GM19438 (cell line): ENCODE data around the gene CD274.
A peak's percentile ranks its signal among the peaks of the same experiment; 100 is the strongest.
"Not testable (repeated sequence)": the region's sequence is repeated elsewhere in the genome, so short reads cannot be mapped to it uniquely, and the experiment has no call there.

Source experiments
- ATAC-seq: cut with Tn5 transposase; IDR thresholded peaks from one replicate; pipeline ENCODE4 v1.9.1; 2021; ENCODE audit warnings: low read depth; ENCODE audit not compliant: unreplicated experiment

The CD274 gene

GRCh38 chr9:5493679-5494511 lies 43.6 kb downstream of the CD274 start:
- ATAC-seq, result peak; percentile 89

DNA sequence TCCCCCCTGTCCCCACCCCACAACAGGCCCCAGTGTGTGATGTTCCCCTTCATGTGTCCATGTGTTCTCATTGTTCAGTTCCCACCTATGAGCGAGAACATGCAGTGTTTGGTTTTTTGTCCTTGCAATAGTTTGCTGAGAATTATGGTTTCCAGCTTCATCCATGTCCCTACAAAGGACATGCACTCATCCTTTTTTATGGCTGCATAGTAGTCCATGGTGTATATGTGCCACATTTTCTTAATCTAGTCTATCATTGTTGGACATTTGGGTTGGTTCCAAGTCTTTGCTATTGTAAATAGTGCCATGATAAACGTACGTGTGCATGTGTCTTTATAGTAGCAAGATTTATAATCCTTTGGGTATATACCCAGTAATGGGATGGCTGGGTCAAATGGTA lies 44.4 kb downstream of the CD274 start:
- not testable (repeated sequence) for ATAC-seq

- ATAC-seq, result no peak
Observed at GRCh38 chr9:5499157-5499556, 48.8 kb downstream of the CD274 start.

DNA sequence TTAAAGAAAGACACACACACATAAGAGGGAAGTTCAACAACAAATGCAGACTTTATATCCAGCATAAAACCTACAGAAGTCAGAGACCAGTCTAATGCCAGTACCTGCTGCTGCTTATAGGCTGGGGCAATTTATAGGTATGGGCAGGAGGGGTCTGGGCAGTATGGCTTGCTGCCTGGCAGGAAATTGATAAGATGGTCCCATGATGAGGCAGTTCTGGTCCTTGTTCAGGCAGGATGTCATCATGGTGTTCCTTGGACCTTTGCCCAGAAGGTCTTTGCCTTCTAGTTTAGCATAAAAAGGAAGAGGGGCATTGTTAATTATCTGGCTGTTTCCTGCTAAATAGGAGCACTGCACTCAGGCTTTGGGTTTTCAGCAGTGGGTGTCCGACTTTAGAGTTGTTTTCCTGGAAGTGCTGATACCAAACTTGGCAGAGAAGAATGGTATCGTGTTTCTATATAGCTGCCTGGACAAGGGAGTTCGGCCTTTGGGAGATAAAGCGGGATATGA lies 49.6 kb downstream of the CD274 start:
- no peak for ATAC-seq

DNA sequence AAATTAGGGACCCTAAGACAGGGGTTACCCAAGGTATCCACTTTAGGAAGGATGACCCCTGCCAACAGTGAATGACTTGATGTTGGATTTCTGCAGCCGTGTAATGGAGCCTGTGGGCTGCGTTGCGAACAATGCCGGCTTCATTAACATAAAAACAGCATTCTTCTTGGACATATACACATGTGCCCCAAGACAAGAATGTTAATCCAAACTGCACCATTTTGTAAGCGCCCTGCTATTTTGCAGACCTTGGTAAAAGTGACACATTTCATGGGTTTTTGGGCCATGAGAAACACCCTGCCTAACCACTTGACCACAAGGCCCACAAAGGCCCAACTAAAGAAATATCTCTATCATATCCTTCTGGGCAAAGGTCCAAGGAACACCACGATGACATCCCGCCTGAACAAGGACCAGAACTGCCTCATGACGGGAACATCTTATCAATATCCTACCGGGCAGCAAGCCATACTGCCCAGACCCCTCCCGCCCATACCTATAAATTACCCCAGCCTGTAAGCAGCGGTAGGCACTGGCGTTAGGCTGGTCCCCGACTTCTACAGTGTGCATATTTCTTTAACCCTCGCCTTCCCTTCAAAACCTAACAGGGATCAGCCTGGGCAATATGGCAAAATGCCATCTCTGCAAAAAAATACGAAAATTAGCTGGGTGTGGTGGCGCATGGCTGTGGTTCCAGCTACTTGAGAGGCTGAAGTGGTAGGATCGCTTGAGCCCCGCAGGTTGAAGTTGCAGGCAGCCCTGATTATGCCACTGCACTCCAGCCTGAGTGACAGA lies 50.3 kb downstream of the CD274 start:
- no peak for ATAC-seq

DNA sequence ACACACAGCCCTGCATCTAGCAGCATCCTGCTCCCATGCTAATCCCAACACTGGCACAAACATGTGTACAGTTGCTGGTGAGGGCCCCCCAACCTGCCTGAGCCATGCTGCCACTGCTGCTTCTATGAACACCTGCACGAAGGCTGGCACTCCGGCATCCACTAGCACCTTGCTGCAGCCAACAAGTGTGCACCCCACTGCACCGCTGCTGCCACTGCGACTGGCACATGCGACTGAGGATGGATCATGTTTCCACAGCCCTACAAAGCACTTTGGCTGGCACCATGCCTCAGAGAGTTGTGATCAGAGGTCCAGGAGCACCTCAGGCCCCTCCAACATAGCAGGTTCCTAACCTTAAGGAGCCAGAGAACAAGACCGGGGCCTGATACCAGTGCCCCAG lies 52.2 kb downstream of the CD274 start:
- no peak for ATAC-seq

GRCh38 chr9:5509573-5509972 lies 59.2 kb downstream of the CD274 start:
- no peak for ATAC-seq

GRCh38 chr9:5510360-5510931 lies 60.1 kb downstream of the CD274 start, which contains the start of gene PDCD1LG2:
Gene PDCD1LG2, plus strand, starts transcription at chr9:5510531. Its CDS starts 12,016 bp downstream, at chr9:5522547.
- ATAC-seq, result peak; percentile 65

DNA sequence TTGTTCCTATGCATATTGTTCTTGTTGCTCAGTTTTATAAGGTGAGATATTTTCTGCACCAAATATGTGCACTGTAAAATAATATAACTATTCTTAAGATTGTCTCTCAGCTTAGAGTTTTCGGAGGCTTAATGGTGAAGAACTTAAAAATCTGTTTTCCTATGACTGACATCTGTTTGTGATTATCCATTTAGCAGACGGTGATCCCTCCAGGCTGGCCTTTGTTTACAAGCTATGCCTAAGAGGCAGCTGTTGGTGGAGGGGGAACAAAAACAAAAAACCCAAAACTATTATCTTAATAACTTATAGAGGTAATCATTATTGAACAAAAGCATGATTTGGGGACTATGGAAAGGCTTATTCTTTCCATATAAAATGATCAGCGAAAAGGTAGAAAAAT lies 60.6 kb downstream of the CD274 start:
- no peak for ATAC-seq

GRCh38 chr9:5511476-5511875 lies 61.1 kb downstream of the CD274 start:
- no peak for ATAC-seq

DNA sequence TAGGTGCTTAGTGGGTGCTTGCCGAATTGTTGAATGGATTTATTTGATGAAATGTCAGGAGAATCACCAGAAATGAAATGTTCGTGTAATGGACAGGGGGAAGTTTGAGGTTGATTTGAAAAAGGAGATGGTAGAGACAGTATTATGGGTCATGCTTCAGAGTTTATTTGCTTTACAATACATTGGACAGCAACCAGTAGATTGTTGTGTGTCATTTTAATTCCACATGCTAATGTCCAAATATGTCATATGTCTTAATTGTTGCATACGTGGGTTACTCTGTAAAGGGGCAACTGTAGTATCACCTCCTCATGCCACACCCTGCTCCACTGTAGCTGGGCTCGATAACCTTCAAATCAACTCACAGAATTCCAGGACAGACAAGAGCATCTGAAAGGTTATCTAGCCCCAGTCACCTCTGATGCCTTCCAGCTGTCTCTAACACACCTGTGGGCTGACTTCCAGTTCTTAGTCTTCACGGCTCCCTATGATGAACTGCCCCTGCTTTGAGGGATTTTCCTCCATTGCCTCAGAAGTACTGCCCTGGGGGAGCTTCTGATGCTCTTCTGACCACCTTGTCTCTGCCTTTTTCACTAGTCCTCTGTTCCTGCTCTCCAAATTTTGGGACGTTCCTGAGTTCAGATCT lies 61.7 kb downstream of the CD274 start:
- ATAC-seq, result no peak

DNA sequence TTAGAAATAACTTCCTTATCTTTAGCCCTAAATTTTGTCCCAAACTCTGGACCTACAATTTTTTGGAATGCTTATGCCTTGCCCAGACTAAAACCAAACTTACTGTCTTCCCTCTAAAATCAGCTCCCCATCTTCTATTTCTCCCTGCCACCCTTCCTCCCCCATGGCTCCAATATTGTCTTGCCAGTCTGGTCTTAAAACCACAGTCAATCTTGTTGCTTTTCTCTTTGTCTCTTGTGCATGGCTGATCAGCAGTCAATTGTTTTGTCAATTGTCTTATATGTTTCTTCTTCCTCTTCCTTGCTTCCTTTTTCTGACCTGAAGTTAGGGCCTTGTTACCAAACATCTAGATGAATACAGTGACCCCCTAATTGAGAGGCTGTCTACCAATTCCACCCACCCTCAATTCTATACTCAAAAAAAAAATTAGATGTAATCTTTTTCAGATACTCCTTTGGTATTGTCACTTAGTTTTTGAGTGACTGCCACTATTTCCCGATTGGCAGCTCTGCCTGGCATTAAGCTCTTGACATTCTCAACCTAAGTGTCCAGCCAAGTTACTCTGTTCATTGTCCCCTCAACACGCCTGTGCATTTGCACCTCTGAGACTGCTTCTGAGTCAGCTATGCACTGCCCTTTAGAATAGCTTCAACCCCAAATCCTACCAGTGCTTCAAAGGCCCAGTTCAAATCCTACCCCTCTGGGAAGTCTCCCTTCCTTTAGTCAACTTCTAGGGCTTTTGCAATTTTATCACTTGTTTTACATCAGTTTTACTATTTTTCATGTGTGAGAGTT lies 62.5 kb downstream of the CD274 start:
- no peak for ATAC-seq

GRCh38 chr9:5513966-5514616 lies 63.7 kb downstream of the CD274 start:
- ATAC-seq, result no peak

DNA sequence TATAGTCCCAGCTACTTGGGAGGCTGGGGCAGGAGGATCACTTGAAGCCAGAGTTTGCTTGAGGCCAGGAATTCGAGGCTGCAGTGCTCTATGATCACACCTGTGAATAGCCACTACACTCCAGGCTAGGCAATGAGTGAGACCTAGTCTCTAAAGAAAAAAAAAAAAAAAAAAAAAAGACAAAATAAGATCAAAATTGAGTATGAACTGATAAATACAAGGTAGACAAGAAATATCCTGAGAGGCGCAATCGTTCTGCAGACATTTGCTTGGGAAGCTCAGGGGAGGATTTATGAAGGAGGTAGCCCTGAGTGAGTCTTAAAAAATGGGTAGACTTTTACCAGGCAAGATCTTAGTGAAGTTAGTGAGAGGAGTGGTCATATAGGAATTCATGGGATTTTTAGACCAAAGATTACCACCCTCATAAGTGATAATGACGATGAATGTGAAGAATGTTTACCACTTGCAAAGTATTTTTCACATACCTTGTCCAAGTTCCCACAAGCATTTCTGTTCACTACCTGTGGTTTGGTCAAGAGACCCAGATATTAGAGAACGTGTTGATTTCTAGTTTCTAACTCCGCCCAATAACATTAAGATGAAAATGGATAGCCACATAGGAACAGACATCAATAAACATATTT lies 64.4 kb downstream of the CD274 start:
- no peak for ATAC-seq

DNA sequence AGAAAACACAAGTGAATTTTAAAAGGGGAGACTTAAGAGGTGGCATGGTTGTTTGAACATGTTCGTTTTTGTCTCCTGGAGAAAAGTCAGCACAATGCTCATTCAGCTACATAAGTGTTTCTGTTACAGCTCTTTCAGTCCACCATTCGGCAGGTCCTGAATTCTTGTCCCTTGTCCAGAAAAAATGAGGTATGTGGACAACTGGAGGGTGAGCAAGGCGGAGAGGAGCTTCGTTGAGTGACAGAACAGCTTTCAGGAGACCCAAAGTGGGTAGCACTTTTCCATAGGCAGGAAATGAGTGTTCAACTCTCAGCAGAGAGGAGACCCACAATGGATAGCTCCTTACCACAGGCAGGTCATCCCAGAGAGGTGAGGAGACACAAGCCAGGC lies 64.9 kb downstream of the CD274 start:
- no peak for ATAC-seq

GRCh38 chr9:5516453-5517220 lies 66.3 kb downstream of the CD274 start:
- ATAC-seq, result no peak

DNA sequence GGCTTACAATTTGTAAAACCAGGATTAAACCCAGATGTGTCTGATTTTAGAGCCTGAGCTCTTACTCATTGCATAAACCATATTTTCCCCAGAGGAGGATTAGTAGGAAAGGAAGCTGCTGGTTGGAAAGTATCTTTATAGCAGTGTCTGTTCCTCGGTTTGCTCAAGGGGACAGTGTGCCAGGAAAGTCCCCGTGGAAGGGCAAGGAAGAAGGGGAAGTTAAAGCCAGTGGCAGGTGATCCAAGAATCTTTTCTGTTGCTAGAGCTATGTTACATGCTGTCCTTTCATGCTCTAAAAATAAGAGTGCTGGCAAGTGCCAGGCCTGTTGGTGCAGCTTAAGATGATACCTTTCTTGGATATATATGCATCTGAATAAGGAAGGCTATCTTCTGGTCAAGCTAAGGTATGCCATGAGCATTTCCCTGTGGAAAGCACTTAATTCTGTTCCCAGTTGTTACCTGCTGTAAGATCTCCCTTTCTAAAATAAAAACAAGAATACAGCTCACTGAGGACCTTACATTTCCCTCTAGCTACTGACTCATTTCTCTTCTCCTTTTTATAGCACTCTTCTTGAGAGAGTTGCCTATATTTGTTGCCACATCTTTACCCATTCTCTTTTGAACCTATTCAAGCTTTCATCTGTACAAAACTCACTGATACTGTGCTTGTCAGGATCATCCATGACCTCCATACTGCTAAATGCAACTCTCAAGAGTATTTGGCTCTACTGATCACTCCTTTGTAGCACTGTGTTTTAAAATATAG lies 68.0 kb downstream of the CD274 start:
- ATAC-seq, result peak; percentile 50
